22Rv1 (cell line): ENCODE results near the gene DLG3.

Experiments
- H3K27ac ChIP-seq: fragments of 450-650 bp; 2 replicates; pipeline ENCODE4 v1.5.1; 2017
- ZFX ChIP-seq: fragments of 450-650 bp; IDR thresholded peaks from 2 replicates; pipeline ENCODE4 v1.6.1; 2017; ENCODE audit warnings: antibody characterized with exemption, borderline replicate concordance
- TF ChIP-seq, protein P1 (sequence below): fragments of 450-650 bp; IDR thresholded peaks from 2 replicates; pipeline ENCODE4 v1.5.1; 2017; ENCODE audit warnings: mild to moderate bottlenecking

The DLG3 gene

DNA sequence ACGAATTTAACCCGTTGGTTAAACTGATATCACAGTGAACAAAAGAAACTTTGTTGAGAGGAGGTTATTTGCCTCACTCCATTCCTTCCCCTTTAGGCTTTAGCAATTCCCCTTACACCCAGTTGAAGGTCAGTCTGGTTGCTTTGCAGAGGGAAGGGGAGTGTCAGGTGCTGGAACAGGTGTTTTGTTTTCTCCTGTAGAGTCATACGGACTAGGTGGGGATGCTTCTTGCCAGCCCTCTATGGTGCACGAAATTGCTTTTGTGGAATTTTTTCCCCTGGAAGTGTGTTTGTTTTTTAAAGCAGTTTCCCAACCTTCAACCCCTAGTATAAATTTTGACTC lies 33.1 kb downstream of the DLG3 start:
- TF ChIP-seq, protein P1, sequence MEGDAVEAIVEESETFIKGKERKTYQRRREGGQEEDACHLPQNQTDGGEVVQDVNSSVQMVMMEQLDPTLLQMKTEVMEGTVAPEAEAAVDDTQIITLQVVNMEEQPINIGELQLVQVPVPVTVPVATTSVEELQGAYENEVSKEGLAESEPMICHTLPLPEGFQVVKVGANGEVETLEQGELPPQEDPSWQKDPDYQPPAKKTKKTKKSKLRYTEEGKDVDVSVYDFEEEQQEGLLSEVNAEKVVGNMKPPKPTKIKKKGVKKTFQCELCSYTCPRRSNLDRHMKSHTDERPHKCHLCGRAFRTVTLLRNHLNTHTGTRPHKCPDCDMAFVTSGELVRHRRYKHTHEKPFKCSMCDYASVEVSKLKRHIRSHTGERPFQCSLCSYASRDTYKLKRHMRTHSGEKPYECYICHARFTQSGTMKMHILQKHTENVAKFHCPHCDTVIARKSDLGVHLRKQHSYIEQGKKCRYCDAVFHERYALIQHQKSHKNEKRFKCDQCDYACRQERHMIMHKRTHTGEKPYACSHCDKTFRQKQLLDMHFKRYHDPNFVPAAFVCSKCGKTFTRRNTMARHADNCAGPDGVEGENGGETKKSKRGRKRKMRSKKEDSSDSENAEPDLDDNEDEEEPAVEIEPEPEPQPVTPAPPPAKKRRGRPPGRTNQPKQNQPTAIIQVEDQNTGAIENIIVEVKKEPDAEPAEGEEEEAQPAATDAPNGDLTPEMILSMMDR, result no peak
- TF ChIP-seq ZFX, result no peak
- H3K27ac ChIP-seq, result peak overlapping the region; percentile 82

DNA sequence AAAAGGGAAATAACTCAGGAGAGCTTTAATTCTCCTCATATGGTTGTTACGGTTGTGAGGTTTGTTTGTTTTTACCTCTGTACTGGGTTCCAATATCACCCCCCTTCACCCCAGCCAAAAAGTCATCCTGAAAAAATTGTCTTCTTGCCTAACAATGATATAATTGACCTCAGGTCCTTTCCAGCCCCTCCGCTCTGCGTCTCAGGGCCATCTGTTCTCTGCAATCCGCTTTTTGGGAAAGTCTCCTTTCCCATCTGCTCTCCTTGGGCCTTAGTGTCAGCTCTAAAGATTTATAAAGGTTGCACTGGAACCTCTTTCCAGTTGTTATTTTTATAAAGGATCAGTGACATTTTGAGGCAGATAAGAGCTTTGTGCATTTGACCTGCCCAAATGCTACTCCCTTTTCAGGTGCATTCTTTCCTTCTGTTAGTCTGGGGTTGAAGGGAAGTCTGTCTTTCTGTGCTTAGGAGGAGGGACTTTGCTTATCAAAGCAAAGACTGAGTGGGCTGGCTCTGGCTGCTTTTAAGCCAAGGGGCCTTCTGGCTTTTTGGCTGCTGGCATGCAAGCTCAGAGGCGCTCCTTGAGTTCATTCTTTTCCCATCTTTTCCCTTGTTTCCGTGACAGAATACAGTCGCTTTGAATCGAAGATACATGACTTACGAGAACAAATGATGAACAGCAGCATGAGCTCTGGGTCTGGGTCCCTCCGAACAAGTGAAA lies 34.1 kb downstream of the DLG3 start:
- peak overlapping the region; percentile 82 for H3K27ac ChIP-seq
- TF ChIP-seq, protein P1, result no peak
- no peak for TF ChIP-seq ZFX

DNA sequence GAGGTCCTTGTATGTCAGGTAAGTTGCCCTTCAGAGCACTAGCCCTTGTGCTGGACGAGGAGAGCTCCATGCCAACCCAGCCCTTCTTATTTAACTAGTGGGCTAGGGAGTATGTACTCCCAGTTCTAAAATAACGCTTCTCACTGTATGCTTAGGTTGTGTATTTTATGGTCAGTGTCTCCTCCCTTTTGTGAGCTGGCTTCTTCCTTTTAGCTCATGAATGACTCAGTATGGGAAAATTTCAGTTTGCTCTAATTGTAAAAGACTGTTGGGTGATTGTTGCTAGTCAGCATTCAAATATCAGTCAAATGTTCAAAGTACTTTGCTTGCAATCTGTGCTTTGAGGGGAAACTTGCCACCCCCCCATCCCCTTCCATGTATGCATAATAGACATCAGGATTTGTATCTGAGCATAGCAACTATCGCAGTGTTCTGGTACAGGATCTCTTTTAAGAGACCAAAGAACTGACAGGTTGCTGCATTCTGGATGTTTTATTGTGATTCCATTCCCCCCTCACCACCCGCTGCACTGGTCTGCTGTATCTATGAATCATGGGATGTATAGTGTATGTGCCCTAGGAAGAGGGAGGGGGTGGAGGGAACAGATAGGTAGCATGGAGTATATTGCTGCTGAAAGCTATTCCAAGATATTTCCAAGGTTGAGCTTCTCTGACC lies 34.7 kb downstream of the DLG3 start:
- peak overlapping the region; percentile 82 for H3K27ac ChIP-seq
- no peak for TF ChIP-seq ZFX
- TF ChIP-seq, protein P1, result no peak

GRCh38 chrX:70479922-70480659 lies 35.5 kb downstream of the DLG3 start:
- H3K27ac ChIP-seq, result peak overlapping the region; percentile 82
- TF ChIP-seq ZFX, result no peak
- TF ChIP-seq, protein P1, result no peak

- H3K27ac ChIP-seq, result peak overlapping the region; percentile 82
- TF ChIP-seq, protein P1, result no peak
- no peak for TF ChIP-seq ZFX
These were observed 36.0 kb downstream of the DLG3 start for GRCh38 chrX:70480660-70481018.

DNA sequence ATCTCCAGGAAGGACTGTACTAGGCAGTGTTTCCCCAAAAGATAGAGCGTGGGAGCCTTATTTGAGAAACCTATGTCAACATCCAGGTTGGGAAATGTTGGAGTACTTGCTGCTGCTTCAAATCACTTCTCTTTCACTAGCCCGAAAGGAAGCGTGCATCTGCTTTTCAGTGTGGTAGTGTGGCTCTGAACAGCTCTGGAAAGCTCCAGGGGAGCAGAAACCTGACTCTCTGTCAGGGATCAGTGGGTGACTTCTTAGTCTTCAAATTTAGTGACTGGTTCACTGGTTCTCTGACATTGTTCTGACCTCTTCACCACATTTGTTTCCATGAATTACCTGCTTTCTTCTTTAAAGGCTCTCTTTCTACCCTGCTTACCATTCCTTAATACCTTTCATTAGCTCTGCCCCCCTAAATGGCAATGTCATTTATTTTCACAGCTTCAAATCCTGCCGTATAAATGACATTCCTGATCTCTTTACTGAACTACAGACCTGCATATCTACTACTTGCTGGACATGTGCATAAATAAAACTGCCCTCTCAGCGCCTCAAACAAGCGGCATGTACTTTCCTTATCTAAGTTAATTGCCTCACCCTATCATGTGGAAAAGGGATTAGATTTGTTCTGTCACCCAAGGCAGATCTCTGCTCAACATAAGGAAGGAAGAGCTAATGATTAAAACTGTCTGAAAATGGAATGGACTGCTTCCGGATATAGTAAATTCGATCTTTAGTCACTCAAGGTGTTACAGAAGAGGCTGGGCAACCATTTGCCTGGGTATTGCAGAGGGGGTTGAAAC lies 37.0 kb downstream of the DLG3 start:
- peak overlapping the region; percentile 82 for H3K27ac ChIP-seq
- TF ChIP-seq, protein P1, result no peak
- no peak for TF ChIP-seq ZFX
